H9 (cell line): ENCODE measurements around the gene CATSPERE. TPM values are rescaled to one million over a fixed set of nuclear protein-coding genes. Genes with fewer than 3 reads are reported as not detected.

Source experiments
- DNase-seq: peaks from one replicate; pipeline ENCODE4 v3.0.0-alpha.2; 2017
- H2AFZ ChIP-seq: one replicate; pipeline ENCODE4 v1.6.1; 2013; ENCODE audit warnings: mild to moderate bottlenecking, low read length, control low read depth, moderate library complexity
- H2AK5ac ChIP-seq: 2 replicates; pipeline ENCODE4 v1.6.1; 2013; ENCODE audit warnings: low read length, control low read depth, mixed read lengths; ENCODE audit not compliant: insufficient read length
- H2BK120ac ChIP-seq: one replicate; pipeline ENCODE4 v1.6.1; 2013; ENCODE audit warnings: low read depth, mild to moderate bottlenecking, low read length, control low read depth, inconsistent platforms; ENCODE audit not compliant: poor library complexity, severe bottlenecking
- H2BK12ac ChIP-seq: 2 replicates; pipeline ENCODE4 v1.6.1; 2013; ENCODE audit warnings: low read length, control low read depth, mixed read lengths, low read depth; ENCODE audit not compliant: insufficient read length
- H2BK15ac ChIP-seq: 2 replicates; pipeline ENCODE4 v1.6.1; 2013; ENCODE audit warnings: low read depth, low read length, control low read depth
- H2BK20ac ChIP-seq: one replicate; pipeline ENCODE4 v1.6.1; 2013; ENCODE audit warnings: low read depth, mild to moderate bottlenecking, low read length, control low read depth, inconsistent platforms; ENCODE audit not compliant: poor library complexity, severe bottlenecking
- H2BK5ac ChIP-seq: 2 replicates; pipeline ENCODE4 v1.6.1; 2013; ENCODE audit warnings: low read length, control low read depth, mixed read lengths; ENCODE audit not compliant: insufficient read length
- H3K14ac ChIP-seq: 2 replicates; pipeline ENCODE4 v1.6.1; 2013; ENCODE audit warnings: low read length, control low read depth; ENCODE audit not compliant: insufficient read depth
- H3K18ac ChIP-seq: 2 replicates; pipeline ENCODE4 v1.6.1; 2013; ENCODE audit warnings: low read depth, mild to moderate bottlenecking, mixed read lengths, low read length, control low read depth; ENCODE audit not compliant: insufficient read length
- H3K23ac ChIP-seq: 2 replicates; pipeline ENCODE4 v1.6.1; 2013; ENCODE audit warnings: low read length, control low read depth, mixed read lengths, low read depth; ENCODE audit not compliant: insufficient read length
- H3K23me2 ChIP-seq: 2 replicates; pipeline ENCODE4 v1.6.1; 2013; ENCODE audit warnings: low read depth, mild to moderate bottlenecking, mixed read lengths, low read length, control low read depth; ENCODE audit not compliant: insufficient read length, poor library complexity, severe bottlenecking
- H3K27ac ChIP-seq: 2 replicates; pipeline ENCODE4 v1.5.1; 2013; ENCODE audit warnings: low read length, control low read depth, mixed read lengths, low read depth; ENCODE audit not compliant: insufficient read length
- H3K27me3 ChIP-seq: 2 replicates; pipeline ENCODE4 v1.6.1; 2013; ENCODE audit warnings: low read length, control low read depth, inconsistent platforms; ENCODE audit not compliant: insufficient read depth
- H3K4ac ChIP-seq: 2 replicates; pipeline ENCODE4 v1.6.1; 2013; ENCODE audit warnings: low read depth, mild to moderate bottlenecking, control low read depth, inconsistent platforms, low read length, moderate library complexity
- H3K4me1 ChIP-seq: 2 replicates; pipeline ENCODE4 v1.6.1; 2013; ENCODE audit warnings: low read length, control low read depth, inconsistent platforms; ENCODE audit not compliant: insufficient read depth
- H3K4me2 ChIP-seq: 2 replicates; pipeline ENCODE4 v1.6.1; 2013; ENCODE audit warnings: low read length, control low read depth, mixed read lengths; ENCODE audit not compliant: insufficient read length, insufficient read depth
- H3K56ac ChIP-seq: 2 replicates; pipeline ENCODE4 v1.6.1; 2013; ENCODE audit warnings: low read depth, mild to moderate bottlenecking, mixed read lengths, low read length, control low read depth; ENCODE audit not compliant: insufficient read length
- H3K79me1 ChIP-seq: 2 replicates; pipeline ENCODE4 v1.6.1; 2013; ENCODE audit warnings: low read depth, mild to moderate bottlenecking, moderate library complexity, low read length, control low read depth, inconsistent platforms; ENCODE audit not compliant: insufficient read depth, poor library complexity, severe bottlenecking
- H3K79me2 ChIP-seq: 2 replicates; pipeline ENCODE4 v1.6.1; 2013; ENCODE audit warnings: low read length, control low read depth, inconsistent platforms; ENCODE audit not compliant: insufficient read depth
- H3K9ac ChIP-seq: 2 replicates; pipeline ENCODE4 v1.6.1; 2013; ENCODE audit warnings: low read length, control low read depth, mixed read lengths; ENCODE audit not compliant: insufficient read length; ENCODE audit errors: extremely low read depth
- H3K9me3 ChIP-seq: one replicate; pipeline ENCODE4 v1.6.1; 2013; ENCODE audit warnings: low read depth, low read length, inconsistent platforms; ENCODE audit not compliant: control insufficient read depth
- H3T11ph ChIP-seq: one replicate; pipeline ENCODE4 v1.6.1; 2013; ENCODE audit warnings: mild to moderate bottlenecking, low read length, control low read depth, inconsistent platforms
- H4K20me1 ChIP-seq: one replicate; pipeline ENCODE4 v1.6.1; 2013; ENCODE audit not compliant: control insufficient read depth, insufficient read length, insufficient read depth
- H4K5ac ChIP-seq: 2 replicates; pipeline ENCODE4 v1.6.1; 2013; ENCODE audit warnings: low read depth, mild to moderate bottlenecking, mixed read lengths, low read length, control low read depth; ENCODE audit not compliant: insufficient read length
- H4K8ac ChIP-seq: replicated peaks from 2 replicates; pipeline ENCODE4 v1.6.1; 2013; ENCODE audit warnings: low read length, control low read depth, mixed read lengths, low read depth; ENCODE audit not compliant: insufficient read length
- H4K91ac ChIP-seq: 2 replicates; pipeline ENCODE4 v1.6.1; 2013; ENCODE audit warnings: low read depth, mild to moderate bottlenecking, moderate library complexity, mixed read lengths, low read length, control low read depth; ENCODE audit not compliant: insufficient read length
- H3K27ac Mint-ChIP-seq, 3 experiments: 2 replicates in 2 of 3; 3 replicates in 1 of 3; pipeline ENCODE4 v1.8.0; 2020 to 2021; ENCODE audit warnings: mixed read lengths in 3 of 3, mild to moderate bottlenecking in 1 of 3, moderate library complexity in 1 of 3
- H3K27me3 Mint-ChIP-seq: 2 replicates; pipeline ENCODE4 v1.8.0; 2021; ENCODE audit warnings: low read depth, mild to moderate bottlenecking, moderate library complexity, mixed read lengths
- H3K36me3 Mint-ChIP-seq, 3 experiments: 2 replicates in 2 of 3; 3 replicates in 1 of 3; pipeline ENCODE4 v1.8.0; 2020 to 2021; ENCODE audit warnings: low read depth in 3 of 3, mixed read lengths in 3 of 3; ENCODE audit not compliant: insufficient read depth in 1 of 3
- H3K4me1 Mint-ChIP-seq, 2 experiments: 2 replicates each; pipeline ENCODE4 v1.8.0; 2020; ENCODE audit warnings: mixed read lengths in 2 of 2
- H3K4me3 Mint-ChIP-seq, 2 experiments: 2 replicates in 1 of 2; 3 replicates in 1 of 2; pipeline ENCODE4 v1.8.0; 2020 to 2021; ENCODE audit warnings: mild to moderate bottlenecking in 2 of 2, mixed read lengths in 2 of 2, moderate library complexity in 1 of 2
- H3K9me3 Mint-ChIP-seq, 2 experiments: 2 replicates in 1 of 2; 3 replicates in 1 of 2; pipeline ENCODE4 v1.8.0; 2020; ENCODE audit warnings: mild to moderate bottlenecking in 2 of 2, mixed read lengths in 2 of 2, moderate library complexity in 1 of 2
- CTCF ChIP-seq: fragments of 200-600 bp; sonication (generic); conservative IDR thresholded peaks from 3 replicates; pipeline ENCODE4 v1.8.0; 2021; ENCODE audit warnings: antibody characterized with exemption, mild to moderate bottlenecking
- WGBS: extraction: QIAGEN DNeasy Blood & Tissue Kit; methylation state at CpG from one replicate; pipeline ENCODE4 v1.1.7; 2013; ENCODE audit warnings: missing lambda C conversion rate, low lambda C conversion rate, mixed read lengths; ENCODE audit not compliant: insufficient read length; ENCODE audit errors: extremely low coverage; 5-methylcytosine and 5-hydroxymethylcytosine counted together
- total RNA-seq: library from RNA; stranded (reverse); gene quantifications from 2 replicates; pipeline ENCODE4 v1.2.1, GENCODE V29; 2021

Gene CATSPERE
- total RNA-seq, 1 experiment from 2014 or later, result 0.31 TPM

- Mint-ChIP-seq H3K9me3 (no peaks in the 10 kb centered on the region), H3K36me3 (peaks cover 21 to 38% (median 38%) of the 10 kb centered on the region in 3 experiments; a peak in 6 of 7 replicates), H3K27ac (peak overlapping the region in 1 of 3 experiments; percentile 16; a peak in 1 of 7 replicates), H3K4me3 (no peak overlapping the region), H3K4me1 (peaks cover 16 to 17% of the 10 kb centered on the region in 2 experiments), H3K27me3 (no peaks in the 10 kb centered on the region)
- H3K23me2 ChIP-seq, result no peaks in the 10 kb centered on the region
- H2BK120ac ChIP-seq, result no peak overlapping the region
- no peak overlapping the region for H4K91ac ChIP-seq
- no peaks in the 10 kb centered on the region for H4K20me1 ChIP-seq
- H2AK5ac ChIP-seq, result no peak overlapping the region
- H2BK5ac ChIP-seq, result no peak overlapping the region
- H3K23ac ChIP-seq, result no peak overlapping the region
- H3K56ac ChIP-seq, result no peak overlapping the region
- no peak for DNase-seq
- H3K4me1 ChIP-seq, result peaks cover 6% of the 10 kb centered on the region; the same call in 1 of the 2 replicates
- H4K5ac ChIP-seq, result no peak overlapping the region
- WGBS, result no CpG with 5 or more reads among the region's 6 CpGs
- no peak overlapping the region for H3K4me2 ChIP-seq
- no peak overlapping the region for H3T11ph ChIP-seq
- H3K27ac ChIP-seq, result no peak overlapping the region
- H3K79me2 ChIP-seq, result no peaks in the 10 kb centered on the region
- H3K9ac ChIP-seq, result no peak overlapping the region
- no peak overlapping the region for H3K18ac ChIP-seq
- H3K9me3 ChIP-seq, result no peaks in the 10 kb centered on the region
- H4K8ac ChIP-seq, result no peak overlapping the region
- no peak for TF ChIP-seq CTCF
- no peak overlapping the region for H3K14ac ChIP-seq
- H2BK20ac ChIP-seq, result no peak overlapping the region
- no peak overlapping the region for H2AFZ ChIP-seq
- peaks cover 3% of the 10 kb centered on the region for H3K79me1 ChIP-seq
- no peak overlapping the region for H2BK15ac ChIP-seq
- no peak overlapping the region for H3K4ac ChIP-seq
- no peaks in the 10 kb centered on the region for H3K27me3 ChIP-seq
- no peak overlapping the region for H2BK12ac ChIP-seq
These were observed 25.4 kb upstream of the CATSPERE start for GRCh38 chr1:244435562-244436205.
